CD4-positive, alpha-beta T cell treated with Interleukin-4 for 1 hour (primary cell): ENCODE data around the gene CKMT2.
"Not testable (repeated sequence)": the region's sequence is repeated elsewhere in the genome, so short reads cannot be mapped to it uniquely, and the experiment has no call there.

ENCODE experiments used
- DNase-seq, 2 donors: peaks; one replicate each; pipeline ENCODE4 v3.0.0-alpha.2; 2020 to 2022

The CKMT2 gene

GRCh38 chr5:81253875-81254274 is 20.8 kb downstream of the CKMT2 start:
- DNase-seq = no peak

GRCh38 chr5:81254886-81255559 is 21.9 kb downstream of the CKMT2 start:
- DNase-seq = no peak

GRCh38 chr5:81256766-81257165 is 23.6 kb downstream of the CKMT2 start:
- DNase-seq = no peak

GRCh38 chr5:81262796-81263195 is 29.7 kb downstream of the CKMT2 start:
- DNase-seq = not testable (repeated sequence)

GRCh38 chr5:81265101-81265500 is 32.0 kb downstream of the CKMT2 start:
- DNase-seq = no peak

- DNase-seq = no peak
These were observed 35.5 kb downstream of the CKMT2 start for GRCh38 chr5:81268521-81269196.

- DNase-seq = no peak
These were observed 36.8 kb downstream of the CKMT2 start for GRCh38 chr5:81269751-81270393.

GRCh38 chr5:81270394-81271027 is 37.4 kb downstream of the CKMT2 start:
- not testable (repeated sequence) for DNase-seq

GRCh38 chr5:81283976-81284375 is 50.9 kb downstream of the CKMT2 start:
- no peak for DNase-seq

- DNase-seq = no peak
These were observed 53.0 kb downstream of the CKMT2 start for GRCh38 chr5:81286059-81286617.

GRCh38 chr5:81288021-81288433 is 54.9 kb downstream of the CKMT2 start:
- DNase-seq = no peak

- DNase-seq = no peak
These were observed 57.0 kb downstream of the CKMT2 start for GRCh38 chr5:81290146-81290545.

GRCh38 chr5:81292130-81292529 is 59.0 kb downstream of the CKMT2 start:
- no peak for DNase-seq

GRCh38 chr5:81294021-81294420 is 60.9 kb downstream of the CKMT2 start:
- DNase-seq = not testable (repeated sequence)

GRCh38 chr5:81297531-81297930 is 64.4 kb downstream of the CKMT2 start:
- no peak for DNase-seq

- peak in 1 of 2 donors; percentile 6 for DNase-seq
These were observed 67.8 kb downstream of the CKMT2 start for GRCh38 chr5:81300921-81301270.

- DNase-seq = peak; percentile 93 to 95
These were observed 68.3 kb downstream of the CKMT2 start, which contains the start of gene ZCCHC9 for GRCh38 chr5:81301271-81302015. Gene ZCCHC9 (plus strand): TSS chr5:81301587. CDS start chr5:81304758, 3,171 bp downstream.

GRCh38 chr5:81302596-81302995 is 69.5 kb downstream of the CKMT2 start:
- DNase-seq = no peak

GRCh38 chr5:81303563-81303962 is 70.4 kb downstream of the CKMT2 start:
- DNase-seq = no peak

- DNase-seq = no peak
These were observed 72.7 kb downstream of the CKMT2 start for GRCh38 chr5:81305785-81306184.

GRCh38 chr5:81308836-81309235 is 75.7 kb downstream of the CKMT2 start:
- DNase-seq = no peak

GRCh38 chr5:81310402-81311063 is 77.4 kb downstream of the CKMT2 start:
- no peak for DNase-seq
